Thoracic aorta (tissue), 2 donors: ENCODE measurements around the gene HIC2. TPM values are rescaled to one million over a fixed set of nuclear protein-coding genes. Genes with fewer than 3 reads are reported as not detected.

Experiments used
- ATAC-seq: fragments of 150-250 bp; one replicate; pipeline ENCODE4 v1.8.0; 2017; ENCODE audit warnings: low read depth; ENCODE audit not compliant: insufficient number of reproducible peaks, low FRiP score
- DNase-seq: peaks from one replicate; pipeline ENCODE4 v3.0.0-alpha.2; 2020; ENCODE audit warnings: low spot score
- H3K27ac ChIP-seq, 2 donors: fragments of 200-600 bp; sonication (generic); 1 replicate in 1 of 2; 2 replicates in 1 of 2; pipeline ENCODE4 v1.5.1; 2016; ENCODE audit warnings: mild to moderate bottlenecking in 2 of 2, moderate library complexity in 2 of 2
- H3K27me3 ChIP-seq: fragments of 200-600 bp; sonication (generic); replicated peaks from 2 replicates; pipeline ENCODE4 v1.6.0; 2016; ENCODE audit warnings: mild to moderate bottlenecking; ENCODE audit not compliant: insufficient read depth
- H3K36me3 ChIP-seq: fragments of 200-600 bp; sonication (generic); one replicate; pipeline ENCODE4 v1.5.1; 2016
- H3K4me1 ChIP-seq, 2 donors: fragments of 200-600 bp; sonication (generic); 1 replicate in 1 of 2; 2 replicates in 1 of 2; pipeline versions ENCODE4 v1.5.1 to v1.6.0; 2016; ENCODE audit warnings: low read depth in 2 of 2, mild to moderate bottlenecking in 1 of 2; ENCODE audit not compliant: control insufficient read depth in 1 of 2
- H3K4me3 ChIP-seq: fragments of 200-600 bp; sonication (generic); 2 replicates; pipeline ENCODE4 v1.5.1; 2016; ENCODE audit warnings: mild to moderate bottlenecking
- H3K9me3 ChIP-seq: fragments of 200-600 bp; sonication (generic); 2 replicates; pipeline ENCODE4 v1.5.1; 2016
- CTCF ChIP-seq: fragments of 200-600 bp; sonication (generic); IDR thresholded peaks from one replicate; pipeline ENCODE4 v1.5.1; 2019; ENCODE audit warnings: antibody characterized with exemption
- total RNA-seq, 2 donors: library from RNA; depleted of rRNA; stranded (reverse); fragments of >200 nt; gene quantifications; one replicate each; pipeline versions ENCODE4 v1.1.0 to v1.2.3, GENCODE V29; 2016

Gene HIC2
- total RNA-seq, 2 donors from 2014 or later, result 2.8 to 8.2 TPM

DNA sequence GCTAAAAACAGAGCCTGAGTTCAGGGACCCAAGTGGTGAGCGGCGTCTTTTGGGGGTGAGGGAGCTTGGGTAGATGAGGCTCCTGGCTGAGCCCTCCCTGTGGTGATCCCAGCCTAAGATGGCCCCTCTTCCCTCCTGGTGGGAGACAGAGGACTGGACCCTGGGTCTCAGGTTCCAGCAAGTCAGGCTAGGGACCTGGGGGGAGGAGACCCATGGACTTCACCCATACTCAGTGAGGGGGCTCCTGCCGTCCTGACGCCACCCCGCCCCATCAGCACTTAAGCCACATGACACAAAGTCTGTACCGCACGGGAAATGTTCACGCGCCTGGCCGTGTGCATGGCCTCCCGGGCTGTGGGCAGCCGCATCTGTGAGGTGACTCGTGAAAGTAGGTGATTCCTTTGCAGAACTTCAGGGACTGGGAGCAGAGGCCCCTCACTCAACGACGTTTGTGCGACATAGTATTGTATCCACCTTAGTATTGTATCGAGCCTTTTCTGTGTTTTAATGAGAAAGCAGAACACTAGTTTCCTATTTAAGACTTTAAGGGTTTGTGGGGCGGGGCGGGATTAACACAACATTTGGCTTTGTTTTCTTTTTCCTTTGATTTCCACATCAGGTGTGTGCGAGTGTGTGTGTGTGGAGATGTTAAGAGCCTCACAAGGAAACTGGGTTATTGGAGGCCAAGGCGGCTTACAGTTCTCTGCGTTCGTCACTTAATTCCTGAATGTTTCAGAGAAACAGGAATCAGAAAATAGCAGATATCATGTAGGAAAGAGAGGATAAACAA, 31.7 kb downstream of the HIC2 start:
- TF ChIP-seq CTCF, result no peak
- Histone ChIP-seq H3K27me3 (no peaks in the 10 kb centered on the region), H3K27ac (no peak overlapping the region), H3K4me3 (no peak overlapping the region), H3K4me1 (no peaks in the 10 kb centered on the region), H3K36me3 (peaks cover 22% of the 10 kb centered on the region), H3K9me3 (no peaks in the 10 kb centered on the region)
- ATAC-seq (no peak), DNase-seq (no peak)

DNA sequence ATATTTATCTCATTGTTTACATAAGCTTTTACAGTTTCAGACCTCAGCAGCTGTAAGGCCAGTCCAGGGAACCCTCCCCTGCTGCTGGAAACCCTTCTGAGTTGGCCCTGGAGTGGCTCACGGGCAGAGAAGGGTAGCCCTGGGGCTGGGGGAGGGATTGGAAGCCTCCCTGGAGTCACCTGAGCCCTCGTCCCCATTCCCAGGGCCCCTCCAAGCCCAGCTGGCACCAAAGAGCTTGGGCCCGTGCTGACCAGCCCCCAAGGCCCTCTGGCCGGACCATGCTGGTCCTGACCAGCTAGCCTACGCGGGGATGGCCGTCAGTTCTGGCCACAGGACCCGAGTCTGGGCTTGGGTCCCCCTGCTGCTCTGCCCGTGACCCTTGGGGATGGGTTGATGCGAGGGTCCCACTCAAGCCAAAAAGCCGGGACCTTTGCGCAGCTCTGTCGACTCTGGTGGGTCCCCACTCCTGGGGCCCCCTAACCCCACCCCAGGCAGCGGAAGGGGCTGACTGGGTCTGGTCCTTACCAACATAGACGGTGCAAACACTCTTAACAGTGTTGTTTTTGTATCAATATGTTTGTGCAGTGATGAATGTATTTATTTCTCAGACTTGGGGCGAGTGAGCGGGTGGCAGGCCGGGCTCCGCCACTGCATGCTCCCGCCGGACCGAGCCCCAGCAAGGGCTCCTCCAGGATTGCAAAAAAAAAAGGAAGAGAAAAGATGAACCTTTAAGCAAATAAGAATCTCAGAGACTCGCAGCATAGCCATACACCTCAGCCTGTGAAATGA, 32.6 kb downstream of the HIC2 start:
- Histone ChIP-seq H3K27ac (no peak overlapping the region), H3K4me1 (no peaks in the 10 kb centered on the region), H3K4me3 (no peak overlapping the region), H3K36me3 (peaks cover 20% of the 10 kb centered on the region), H3K27me3 (no peaks in the 10 kb centered on the region), H3K9me3 (no peaks in the 10 kb centered on the region)
- no peak for TF ChIP-seq CTCF
- ATAC-seq, result no peak
- no peak for DNase-seq

GRCh38 chr22:21450320-21450831, 33.2 kb downstream of the HIC2 start:
- no peaks in the 10 kb centered on the region for H3K4me1 ChIP-seq
- no peak for ATAC-seq
- H3K27ac ChIP-seq, result no peak overlapping the region
- no peak overlapping the region for H3K4me3 ChIP-seq
- no peak for DNase-seq
- peaks cover 14% of the 10 kb centered on the region for H3K36me3 ChIP-seq
- no peaks in the 10 kb centered on the region for H3K27me3 ChIP-seq
- H3K9me3 ChIP-seq, result no peaks in the 10 kb centered on the region
- TF ChIP-seq CTCF, result no peak

DNA sequence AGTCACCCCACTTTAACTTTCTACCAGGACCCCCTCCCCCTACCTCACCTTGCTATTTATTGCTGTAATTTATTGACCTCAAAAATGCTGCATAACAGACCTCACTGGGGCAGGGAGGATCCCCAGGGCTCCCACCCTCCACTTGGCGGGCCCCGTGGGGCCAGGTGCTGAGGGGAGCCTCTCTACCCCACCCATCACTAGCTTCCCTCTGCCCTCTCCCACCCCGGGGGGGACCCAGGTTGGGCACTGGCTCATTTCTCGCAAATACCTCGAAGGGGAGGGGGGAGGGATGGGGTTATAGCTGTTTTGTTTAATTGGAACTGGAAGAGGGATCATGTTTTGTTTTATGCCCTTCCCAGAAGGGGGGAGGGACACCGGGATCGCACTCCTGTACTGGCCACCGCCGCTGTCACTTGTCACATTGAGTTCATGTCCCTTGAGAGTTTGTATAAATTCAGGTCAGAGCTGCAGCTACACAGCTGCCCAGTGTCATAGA, 33.7 kb downstream of the HIC2 start:
- no peak for ATAC-seq
- no peak for TF ChIP-seq CTCF
- H3K4me3 ChIP-seq, result no peak overlapping the region
- H3K36me3 ChIP-seq, result peaks cover 10% of the 10 kb centered on the region
- H3K9me3 ChIP-seq, result no peaks in the 10 kb centered on the region
- H3K27me3 ChIP-seq, result no peaks in the 10 kb centered on the region
- no peak for DNase-seq
- H3K27ac ChIP-seq, result no peak overlapping the region
- no peaks in the 10 kb centered on the region for H3K4me1 ChIP-seq
